Immature natural killer cell (primary cell): Measurements from ENCODE around the gene DPP10. TPM values are rescaled to one million over a fixed set of nuclear protein-coding genes. Genes with fewer than 3 reads are reported as not detected.
"Not testable (repeated sequence)": the region's sequence is repeated elsewhere in the genome, so short reads cannot be mapped to it uniquely, and the experiment has no call there.

Experiments used
- DNase-seq, 3 donors: peaks; one replicate each; pipeline ENCODE4 v3.0.0; 2022; ENCODE audit warnings: mixed read lengths in 1 of 3
- H3K27ac Mint-ChIP-seq, 6 donors: one replicate each; pipeline ENCODE4 v1.8.0; 2020; ENCODE audit warnings: mixed read lengths in 6 of 6, mild to moderate bottlenecking in 5 of 6, inconsistent platforms in 4 of 6, moderate library complexity in 3 of 6
- H3K27me3 Mint-ChIP-seq, 3 donors: one replicate each; pipeline ENCODE4 v1.8.0; 2020 to 2021; ENCODE audit warnings: low read depth in 3 of 3, mild to moderate bottlenecking in 3 of 3, mixed read lengths in 3 of 3, moderate library complexity in 3 of 3, inconsistent platforms in 1 of 3
- H3K36me3 Mint-ChIP-seq, 3 donors: one replicate each; pipeline ENCODE4 v1.8.0; 2020; ENCODE audit warnings: mixed read lengths in 3 of 3, inconsistent platforms in 2 of 3, mild to moderate bottlenecking in 2 of 3
- H3K4me1 Mint-ChIP-seq, 2 donors: one replicate each; pipeline ENCODE4 v1.8.0; 2020; ENCODE audit warnings: inconsistent platforms in 2 of 2, mild to moderate bottlenecking in 2 of 2, mixed read lengths in 2 of 2, moderate library complexity in 1 of 2
- H3K4me3 Mint-ChIP-seq, 5 donors: one replicate each; pipeline ENCODE4 v1.8.0; 2020; ENCODE audit warnings: mild to moderate bottlenecking in 5 of 5, mixed read lengths in 5 of 5, inconsistent platforms in 3 of 5, moderate library complexity in 3 of 5
- H3K9me3 Mint-ChIP-seq, 6 donors: one replicate each; pipeline ENCODE4 v1.8.0; 2020; ENCODE audit warnings: mild to moderate bottlenecking in 6 of 6, mixed read lengths in 6 of 6, inconsistent platforms in 4 of 6, moderate library complexity in 3 of 6
- polyA plus RNA-seq, 3 donors: library from polyadenylated mRNA; unstranded; fragments of 300-500 nt; fragmentation: Illumina TruSeq; gene quantifications; one replicate each; pipeline ENCODE4 v1.2.3, GENCODE V29; 2021

The DPP10 gene
- not detected for polyA plus RNA-seq

GRCh38 chr2:114442510-114442909 is at the start of gene DPP10:
Gene DPP10, plus strand, starts transcription at chr2:114442641.
- Mint-ChIP-seq H3K4me1 (no peaks in the 10 kb centered on the region), H3K27ac (no peak within 1 kb of the TSS), H3K36me3 (no peaks in the 10 kb centered on the region), H3K27me3 (peaks cover 0 to 2% (median 2%) of the 10 kb centered on the region in 3 donors), H3K4me3 (no peak within 1 kb of the TSS), H3K9me3 (peaks cover 0 to 10% (median 6%) of the 10 kb centered on the region in 6 donors)
- no peak for DNase-seq

GRCh38 chr2:114400890-114401289 is 41.6 kb upstream of the DPP10 start:
- Mint-ChIP-seq H3K4me1 (no peaks in the 10 kb centered on the region), H3K9me3 (peaks cover 0 to 8% (median under 1%) of the 10 kb centered on the region in 6 donors), H3K36me3 (no peaks in the 10 kb centered on the region), H3K4me3 (no peak overlapping the region), H3K27ac (no peak overlapping the region), H3K27me3 (peaks cover 0 to 2% (median 0%) of the 10 kb centered on the region in 3 donors)
- no peak for DNase-seq

- peaks cover 0 to 15% (median 3%) of the 10 kb centered on the region in 6 donors for H3K9me3 Mint-ChIP-seq
These were observed 37.0 kb upstream of the DPP10 start for GRCh38 chr2:114405247-114406116.

GRCh38 chr2:114406347-114406746 is 36.1 kb upstream of the DPP10 start:
- DNase-seq: no peak
- peaks cover 0 to 17% (median 5%) of the 10 kb centered on the region in 6 donors for H3K9me3 Mint-ChIP-seq
- H3K27me3 Mint-ChIP-seq: peaks cover 0 to 3% (median 0%) of the 10 kb centered on the region in 3 donors
- H3K4me1 Mint-ChIP-seq: no peaks in the 10 kb centered on the region
- no peaks in the 10 kb centered on the region for H3K36me3 Mint-ChIP-seq
- H3K27ac Mint-ChIP-seq: no peak overlapping the region
- H3K4me3 Mint-ChIP-seq: no peak overlapping the region

More at GRCh38 chr2:114405247-114406116, 37.0 kb upstream of the DPP10 start:
- Mint-ChIP-seq H3K4me3 (no peak overlapping the region), H3K27ac (no peak overlapping the region), H3K4me1 (no peaks in the 10 kb centered on the region), H3K36me3 (no peaks in the 10 kb centered on the region), H3K27me3 (peaks cover 0 to 3% (median 0%) of the 10 kb centered on the region in 3 donors)
- DNase-seq: no peak

- H3K4me3 Mint-ChIP-seq, H3K4me1 Mint-ChIP-seq, H3K27me3 Mint-ChIP-seq, H3K36me3 Mint-ChIP-seq, H3K27ac Mint-ChIP-seq, DNase-seq: not testable (repeated sequence)
- peaks cover 0 to 18% (median 5%) of the 10 kb centered on the region in 6 donors for H3K9me3 Mint-ChIP-seq
These were observed 35.1 kb upstream of the DPP10 start for GRCh38 chr2:114407353-114407752.

- H3K4me1 Mint-ChIP-seq: no peaks in the 10 kb centered on the region
- peaks cover 0 to under 1% (median 0%) of the 10 kb centered on the region in 3 donors for H3K36me3 Mint-ChIP-seq
- no peaks in the 10 kb centered on the region for H3K27me3 Mint-ChIP-seq
- no peak overlapping the region for H3K27ac Mint-ChIP-seq
- H3K9me3 Mint-ChIP-seq: peaks cover 0 to 7% (median 3%) of the 10 kb centered on the region in 6 donors
- DNase-seq: no peak
- no peak overlapping the region for H3K4me3 Mint-ChIP-seq
These were observed 20.7 kb upstream of the DPP10 start for GRCh38 chr2:114421781-114422180.

GRCh38 chr2:114424699-114425098 is 17.7 kb upstream of the DPP10 start:
- DNase-seq: no peak
- Mint-ChIP-seq H3K27ac (no peak overlapping the region), H3K36me3 (peaks cover 0 to 3% (median 0%) of the 10 kb centered on the region in 3 donors), H3K27me3 (no peaks in the 10 kb centered on the region), H3K4me3 (no peak overlapping the region), H3K9me3 (peaks cover 0 to 8% (median under 1%) of the 10 kb centered on the region in 6 donors), H3K4me1 (no peaks in the 10 kb centered on the region)

GRCh38 chr2:114426756-114427155 is 15.7 kb upstream of the DPP10 start:
- H3K4me1 Mint-ChIP-seq: no peaks in the 10 kb centered on the region
- H3K4me3 Mint-ChIP-seq: no peak overlapping the region
- H3K36me3 Mint-ChIP-seq: peaks cover 0 to 3% (median 0%) of the 10 kb centered on the region in 3 donors
- peaks cover 0 to 2% (median 0%) of the 10 kb centered on the region in 3 donors for H3K27me3 Mint-ChIP-seq
- peaks cover 0 to 7% (median 3%) of the 10 kb centered on the region in 6 donors for H3K9me3 Mint-ChIP-seq
- no peak for DNase-seq
- no peak overlapping the region for H3K27ac Mint-ChIP-seq

GRCh38 chr2:114436329-114436728 is 6.1 kb upstream of the DPP10 start:
- no peak overlapping the region for H3K4me3 Mint-ChIP-seq
- DNase-seq: no peak
- peaks cover 0 to 2% (median 0%) of the 10 kb centered on the region in 3 donors for H3K27me3 Mint-ChIP-seq
- H3K4me1 Mint-ChIP-seq: no peaks in the 10 kb centered on the region
- H3K27ac Mint-ChIP-seq: no peak overlapping the region
- no peaks in the 10 kb centered on the region for H3K36me3 Mint-ChIP-seq
- H3K9me3 Mint-ChIP-seq: peaks cover 0 to 21% (median 7%) of the 10 kb centered on the region in 6 donors

GRCh38 chr2:114446571-114446970 is 4.1 kb downstream of the DPP10 start:
- H3K27me3 Mint-ChIP-seq: peaks cover 0 to 3% (median 2%) of the 10 kb centered on the region in 3 donors
- no peaks in the 10 kb centered on the region for H3K4me1 Mint-ChIP-seq

GRCh38 chr2:114450639-114451038 is 8.2 kb downstream of the DPP10 start:
- Mint-ChIP-seq H3K4me1 (no peaks in the 10 kb centered on the region), H3K4me3 (no peak overlapping the region), H3K27ac (no peak overlapping the region), H3K27me3 (peaks cover 0 to 4% (median 1%) of the 10 kb centered on the region in 3 donors), H3K9me3 (peaks cover 0 to 11% (median under 1%) of the 10 kb centered on the region in 6 donors), H3K36me3 (no peaks in the 10 kb centered on the region)
- no peak for DNase-seq

More at GRCh38 chr2:114446571-114446970, 4.1 kb downstream of the DPP10 start:
- Mint-ChIP-seq H3K36me3 (no peaks in the 10 kb centered on the region), H3K27ac (no peak overlapping the region), H3K9me3 (peaks cover 0 to 9% (median 2%) of the 10 kb centered on the region in 6 donors), H3K4me3 (no peak overlapping the region)
- DNase-seq: no peak

GRCh38 chr2:114456566-114456965 is 14.1 kb downstream of the DPP10 start:
- Mint-ChIP-seq H3K4me3 (no peak overlapping the region), H3K4me1 (no peaks in the 10 kb centered on the region), H3K36me3 (no peaks in the 10 kb centered on the region), H3K27ac (no peak overlapping the region), H3K9me3 (peaks cover 0 to 11% (median 1%) of the 10 kb centered on the region in 6 donors), H3K27me3 (peaks cover 0 to 1% (median 1%) of the 10 kb centered on the region in 3 donors)
- no peak for DNase-seq

GRCh38 chr2:114457956-114458355 is 15.5 kb downstream of the DPP10 start:
- no peak overlapping the region for H3K27ac Mint-ChIP-seq
- no peaks in the 10 kb centered on the region for H3K4me1 Mint-ChIP-seq
- H3K36me3 Mint-ChIP-seq: no peaks in the 10 kb centered on the region
- H3K4me3 Mint-ChIP-seq: no peak overlapping the region
- no peak for DNase-seq
- peaks cover 0 to 11% (median under 1%) of the 10 kb centered on the region in 6 donors for H3K9me3 Mint-ChIP-seq
- peaks cover 0 to 2% (median 1%) of the 10 kb centered on the region in 3 donors for H3K27me3 Mint-ChIP-seq

GRCh38 chr2:114461116-114461515 is 18.7 kb downstream of the DPP10 start:
- H3K36me3 Mint-ChIP-seq: no peaks in the 10 kb centered on the region
- H3K27me3 Mint-ChIP-seq: peaks cover 0 to 2% (median 0%) of the 10 kb centered on the region in 3 donors
- peaks cover 0 to 3% (median under 1%) of the 10 kb centered on the region in 6 donors for H3K9me3 Mint-ChIP-seq
- H3K4me3 Mint-ChIP-seq: no peak overlapping the region
- no peak overlapping the region for H3K27ac Mint-ChIP-seq
- DNase-seq: no peak
- no peaks in the 10 kb centered on the region for H3K4me1 Mint-ChIP-seq
